CD4-positive, CD25-positive, alpha-beta regulatory T cell (primary cell): ENCODE measurements around the gene UBE2F. TPM values are rescaled to one million over a fixed set of nuclear protein-coding genes. Genes with fewer than 3 reads are reported as not detected.
A peak's percentile ranks its signal among the peaks of the same experiment; 100 is the strongest.
"Not testable (repeated sequence)": the region's sequence is repeated elsewhere in the genome, so short reads cannot be mapped to it uniquely, and the experiment has no call there.

Experiments
- ATAC-seq, 2 donors: fragments of 150-1000 bp; cut with Tn5 transposase; one replicate each; pipeline ENCODE4 v1.10.0; 2021; ENCODE audit warnings: low read depth in 2 of 2, moderate number of reproducible peaks in 2 of 2, moderate library complexity in 1 of 2
- DNase-seq, 3 donors: peaks; one replicate each; pipeline versions ENCODE4 v3.0.0 to v3.0.0-alpha.2; 2012 to 2022; ENCODE audit warnings: mixed read lengths in 1 of 3
- H3K27ac ChIP-seq: one replicate; pipeline ENCODE4 v1.7.0; 2013; ENCODE audit warnings: mild to moderate bottlenecking, low read length; ENCODE audit not compliant: insufficient read depth, poor library complexity, severe bottlenecking
- H3K27me3 ChIP-seq: one replicate; pipeline ENCODE4 v1.7.0; 2013; ENCODE audit warnings: low read length; ENCODE audit not compliant: control insufficient read depth, insufficient read depth
- H3K36me3 ChIP-seq: one replicate; pipeline ENCODE4 v1.7.0; 2013; ENCODE audit warnings: mild to moderate bottlenecking, low read length, moderate library complexity; ENCODE audit not compliant: control insufficient read depth, insufficient read depth
- H3K4me1 ChIP-seq: 2 replicates; pipeline ENCODE4 v1.7.0; 2013; ENCODE audit warnings: mild to moderate bottlenecking, low read length; ENCODE audit not compliant: insufficient read depth, control insufficient read depth, poor library complexity, severe bottlenecking
- H3K4me3 ChIP-seq: one replicate; pipeline ENCODE4 v1.7.0; 2013; ENCODE audit warnings: low read depth, mild to moderate bottlenecking, low read length, moderate library complexity
- H3K9me3 ChIP-seq, 2 experiments: 1 replicate in 1 of 2; 2 replicates in 1 of 2; pipeline ENCODE4 v1.7.0; 2013; ENCODE audit warnings: low read length in 2 of 2, mild to moderate bottlenecking in 1 of 2, moderate library complexity in 1 of 2; ENCODE audit not compliant: control insufficient read depth in 2 of 2
- H3K27ac Mint-ChIP-seq, 3 donors: one replicate each; pipeline ENCODE4 v1.8.0; 2020 to 2022; ENCODE audit warnings: mild to moderate bottlenecking in 3 of 3, mixed read lengths in 3 of 3, moderate library complexity in 2 of 3
- H3K27me3 Mint-ChIP-seq: one replicate; pipeline ENCODE4 v1.8.0; 2022; ENCODE audit warnings: mild to moderate bottlenecking, mixed read lengths
- H3K36me3 Mint-ChIP-seq: one replicate; pipeline ENCODE4 v1.8.0; 2020; ENCODE audit warnings: mixed read lengths
- H3K4me1 Mint-ChIP-seq, 4 donors: one replicate each; pipeline ENCODE4 v1.8.0; 2020 to 2022; ENCODE audit warnings: mixed read lengths in 4 of 4, mild to moderate bottlenecking in 1 of 4
- H3K4me3 Mint-ChIP-seq, 4 donors: one replicate each; pipeline ENCODE4 v1.8.0; 2020 to 2022; ENCODE audit warnings: mild to moderate bottlenecking in 4 of 4, mixed read lengths in 4 of 4, moderate library complexity in 3 of 4
- H3K9me3 Mint-ChIP-seq, 7 donors: one replicate each; pipeline ENCODE4 v1.8.0; 2020 to 2022; ENCODE audit warnings: mixed read lengths in 7 of 7, mild to moderate bottlenecking in 3 of 7, moderate library complexity in 2 of 7
- polyA plus RNA-seq, 4 donors: library from polyadenylated mRNA; unstranded; fragments of 300-500 nt; fragmentation: Illumina TruSeq; gene quantifications; one replicate each; pipeline ENCODE4 v1.2.3, GENCODE V29; 2021
- total RNA-seq: library from RNA; stranded (reverse); gene quantifications from one replicate; pipeline ENCODE4 v1.2.3, GENCODE V29; 2022

UBE2F gene
- total and polyA plus RNA-seq, 5 donors from 2014 or later = 44.3 to 137 (median 105) TPM

- Histone ChIP-seq H3K27me3 (no peaks in the 10 kb centered on the region), H3K9me3 (peaks cover 11 to 18% of the 10 kb centered on the region in 2 experiments), H3K4me3 (no peak overlapping the region), H3K27ac (no peak overlapping the region), H3K36me3 (no peaks in the 10 kb centered on the region), H3K4me1 (peaks cover 6% of the 10 kb centered on the region)
- Mint-ChIP-seq H3K27ac (no peak overlapping the region), H3K36me3 (no peaks in the 10 kb centered on the region), H3K4me3 (no peak overlapping the region), H3K27me3 (peaks cover 10% of the 10 kb centered on the region), H3K4me1 (peaks cover 4 to 11% (median 6%) of the 10 kb centered on the region in 4 donors), H3K9me3 (peaks cover 0 to 15% (median 3%) of the 10 kb centered on the region in 7 donors)
- DNase-seq (no peak), ATAC-seq (no peak)
Measured at GRCh38 chr2:237962432-237963084, 4.3 kb upstream of the UBE2F start.

DNA sequence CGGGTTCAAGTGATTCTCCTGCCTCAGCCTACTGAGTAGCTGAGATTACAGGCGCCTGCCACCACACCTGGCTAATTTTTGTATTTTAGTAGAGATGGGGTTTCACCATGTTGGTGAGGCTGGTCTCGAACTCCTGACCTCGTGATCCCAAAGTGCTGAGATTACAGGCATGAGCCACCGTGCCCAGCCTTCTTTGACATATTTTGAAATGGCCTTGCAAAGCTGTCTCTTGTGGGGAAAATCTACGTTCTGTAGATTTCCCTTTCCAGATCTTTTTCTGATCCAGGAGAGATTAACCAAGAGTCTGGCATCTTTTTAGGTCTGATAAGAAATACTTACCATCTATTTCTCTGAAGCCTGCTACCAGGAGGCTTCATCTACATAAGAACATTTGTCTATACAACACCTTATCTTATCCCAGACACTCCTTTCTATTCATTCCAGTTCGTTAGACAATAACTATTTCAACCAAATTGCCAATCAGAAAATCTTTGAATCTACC lies 3.3 kb upstream of the UBE2F start:
- H3K27ac Mint-ChIP-seq, H3K27ac ChIP-seq, H3K36me3 ChIP-seq, DNase-seq, H3K36me3 Mint-ChIP-seq, ATAC-seq, H3K4me3 ChIP-seq, H3K27me3 ChIP-seq: not testable (repeated sequence)
- peaks cover 0 to 16% (median 3%) of the 10 kb centered on the region in 7 donors for H3K9me3 Mint-ChIP-seq
- H3K4me1 Mint-ChIP-seq = peaks cover 12 to 19% (median 14%) of the 10 kb centered on the region in 4 donors
- H3K4me3 Mint-ChIP-seq = peak overlapping the region in 2 of 4 donors; percentile 75 to 76
- Histone ChIP-seq H3K4me1 (peaks cover 16% of the 10 kb centered on the region), H3K9me3 (peaks cover 11 to 18% of the 10 kb centered on the region in 2 experiments)
- H3K27me3 Mint-ChIP-seq = peaks cover 17% of the 10 kb centered on the region

DNA sequence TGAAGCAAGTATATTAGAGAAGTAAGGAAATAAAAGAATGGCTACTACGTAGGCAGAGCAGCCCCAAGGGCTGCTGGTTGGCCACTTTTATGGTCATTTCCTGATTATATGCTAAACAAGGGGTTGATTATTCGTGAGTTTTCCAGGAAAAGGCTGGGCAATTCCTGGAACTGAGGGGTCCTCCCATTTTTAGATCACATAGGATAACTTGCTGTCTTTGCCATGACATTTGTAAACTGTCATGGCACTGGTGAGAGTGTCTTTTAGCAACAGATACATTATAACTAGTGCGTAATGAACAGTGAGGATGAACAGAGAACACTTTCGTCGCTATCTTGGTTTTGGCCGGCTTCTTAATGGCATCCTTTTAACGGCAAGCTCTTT lies 2.6 kb upstream of the UBE2F start:
- DNase-seq = no peak
- H3K27ac Mint-ChIP-seq = no peak overlapping the region
- H3K27me3 Mint-ChIP-seq = peaks cover 17% of the 10 kb centered on the region
- Histone ChIP-seq H3K4me3 (no peak overlapping the region), H3K27me3 (no peaks in the 10 kb centered on the region), H3K36me3 (no peaks in the 10 kb centered on the region), H3K4me1 (peaks cover 23% of the 10 kb centered on the region), H3K27ac (no peak overlapping the region), H3K9me3 (peaks cover 11 to 18% of the 10 kb centered on the region in 2 experiments)
- H3K36me3 Mint-ChIP-seq = no peaks in the 10 kb centered on the region
- H3K4me1 Mint-ChIP-seq = peaks cover 15 to 26% (median 21%) of the 10 kb centered on the region in 4 donors
- H3K4me3 Mint-ChIP-seq = peak overlapping the region in 2 of 4 donors; percentile 75 to 76
- peaks cover 0 to 17% (median 3%) of the 10 kb centered on the region in 7 donors for H3K9me3 Mint-ChIP-seq
- ATAC-seq = no peak

GRCh38 chr2:237964578-237965404 lies 2.0 kb upstream of the UBE2F start:
- Mint-ChIP-seq H3K4me3 (peak overlapping the region; percentile 39 to 76 (median 64)), H3K27ac (no peak overlapping the region), H3K9me3 (peaks cover 0 to 17% (median 3%) of the 10 kb centered on the region in 7 donors), H3K27me3 (peaks cover 17% of the 10 kb centered on the region), H3K36me3 (peaks cover 6% of the 10 kb centered on the region), H3K4me1 (peaks cover 15 to 32% (median 26%) of the 10 kb centered on the region in 4 donors)
- Histone ChIP-seq H3K27me3 (no peaks in the 10 kb centered on the region), H3K27ac (no peak overlapping the region), H3K9me3 (peaks cover 11 to 18% of the 10 kb centered on the region in 2 experiments), H3K4me3 (no peak overlapping the region), H3K4me1 (peaks cover 29% of the 10 kb centered on the region), H3K36me3 (no peaks in the 10 kb centered on the region)
- ATAC-seq (no peak), DNase-seq (no peak)

GRCh38 chr2:237965844-237966243 lies 970 bp upstream of the UBE2F start:
- not testable (repeated sequence) for DNase-seq, ATAC-seq, H3K36me3 Mint-ChIP-seq, H3K36me3 ChIP-seq, H3K27ac ChIP-seq, H3K27me3 ChIP-seq
- Mint-ChIP-seq H3K27me3 (peaks cover 11% of the 10 kb centered on the region), H3K9me3 (peaks cover 0 to 17% (median 3%) of the 10 kb centered on the region in 7 donors), H3K4me3 (peak overlapping the region; percentile 88 to 96 (median 92)), H3K4me1 (peaks cover 15 to 42% (median 31%) of the 10 kb centered on the region in 4 donors), H3K27ac (peak overlapping the region in 2 of 3 donors; percentile 72 to 84)
- Histone ChIP-seq H3K4me3 (peak overlapping the region; percentile 70), H3K4me1 (peaks cover 35% of the 10 kb centered on the region), H3K9me3 (peaks cover 11 to 18% of the 10 kb centered on the region in 2 experiments)

- Histone ChIP-seq H3K27ac (peak overlapping the region; percentile 41), H3K36me3 (no peaks in the 10 kb centered on the region), H3K4me1 (peaks cover 35% of the 10 kb centered on the region), H3K9me3 (peaks cover 11 to 18% of the 10 kb centered on the region in 2 experiments), H3K4me3 (peak overlapping the region; percentile 70), H3K27me3 (no peaks in the 10 kb centered on the region)
- Mint-ChIP-seq H3K27ac (peak overlapping the region; percentile 57 to 84 (median 72)), H3K9me3 (peaks cover 0 to 17% (median 3%) of the 10 kb centered on the region in 7 donors), H3K36me3 (peaks cover 6% of the 10 kb centered on the region), H3K4me3 (peak overlapping the region; percentile 88 to 96 (median 92)), H3K4me1 (peaks cover 15 to 45% (median 33%) of the 10 kb centered on the region in 4 donors), H3K27me3 (peaks cover 11% of the 10 kb centered on the region)
- DNase-seq = no peak
- ATAC-seq = no peak
Measured at GRCh38 chr2:237966250-237966564, 607 bp upstream of the UBE2F start.

GRCh38 chr2:237967463-237967951 lies 693 bp downstream of the UBE2F start:
- H3K27me3 ChIP-seq = no peaks in the 10 kb centered on the region
- Mint-ChIP-seq H3K9me3 (peaks cover 0 to 12% (median 3%) of the 10 kb centered on the region in 7 donors), H3K36me3 (peaks cover 6% of the 10 kb centered on the region), H3K27me3 (peaks cover 11% of the 10 kb centered on the region), H3K4me3 (peak overlapping the region; percentile 86 to 97 (median 90)), H3K4me1 (peaks cover 20 to 45% (median 37%) of the 10 kb centered on the region in 4 donors), H3K27ac (peak overlapping the region; percentile 69 to 93 (median 86))
- H3K4me1 ChIP-seq = peaks cover 35% of the 10 kb centered on the region
- DNase-seq = no peak
- H3K9me3 ChIP-seq = peaks cover 5 to 7% of the 10 kb centered on the region in 2 experiments
- no peaks in the 10 kb centered on the region for H3K36me3 ChIP-seq
- no peak for ATAC-seq
- peak overlapping the region; percentile 14 for H3K27ac ChIP-seq
- peak overlapping the region; percentile 80 for H3K4me3 ChIP-seq
